ENCODE data around the gene ERRFI1.

DNA sequence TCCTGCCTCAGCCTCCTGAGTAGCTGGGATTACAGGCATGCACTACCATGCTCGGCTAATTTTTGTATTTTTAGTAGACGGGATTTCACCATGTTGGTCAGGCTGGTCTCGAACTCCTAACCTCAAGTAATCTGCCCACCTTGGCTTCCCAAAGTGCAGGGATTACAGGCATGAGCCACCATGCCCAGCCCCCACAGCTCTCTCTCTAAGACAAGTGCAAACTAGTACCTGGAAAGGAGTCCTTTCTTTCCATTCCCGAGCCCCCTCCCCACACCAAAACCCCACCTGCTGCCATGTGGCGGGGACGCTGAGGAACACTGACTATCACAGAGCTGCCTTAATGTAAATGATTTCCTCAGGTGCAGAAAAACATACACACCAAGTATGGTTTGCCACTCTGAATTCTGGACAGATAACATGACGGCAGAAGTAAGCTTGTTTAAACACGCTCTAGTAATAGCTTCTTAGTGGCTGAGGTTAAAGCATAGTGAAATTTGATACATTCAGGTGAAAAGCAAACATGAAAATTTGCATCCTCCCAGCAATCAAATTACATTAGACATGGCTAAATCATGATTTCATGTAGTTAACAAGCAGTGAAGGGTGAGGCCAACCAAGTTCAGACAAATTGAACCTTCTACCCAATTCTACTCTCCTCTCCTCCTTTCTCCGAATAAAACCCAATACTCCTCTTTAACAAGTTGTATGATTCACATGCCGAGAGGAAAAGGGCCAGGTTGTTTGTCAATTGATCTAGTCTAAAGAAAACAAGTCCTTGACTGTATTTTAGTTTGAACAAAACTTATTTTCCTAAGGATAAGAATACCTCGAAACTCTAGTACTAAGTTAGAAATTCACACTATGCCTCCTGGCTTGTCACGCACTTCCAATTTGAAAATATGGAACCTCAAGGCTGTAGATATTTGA is 19.8 kb downstream of the ERRFI1 start:
- TF ChIP-seq POLR2AphosphoS5 (IDR thresholded peaks at IDR 0.05; ENCODE audit: low read depth, low read length) (no peak), POLR2A (IDR thresholded peaks at IDR 0.05; ENCODE audit: control extremely low read depth in 1 of 2, low read depth in 2 of 2, low read length in 2 of 2) (no peak), SP1 (IDR thresholded peaks at IDR 0.05; ENCODE audit: low read depth, low read length) (no peak), PHF8 (conservative IDR thresholded peaks at IDR 0.05; ENCODE audit: low read depth, low read length) (no peak), EP300 (IDR thresholded peaks at IDR 0.05; ENCODE audit: borderline replicate concordance in 1 of 2, low read depth in 2 of 2, low read length in 2 of 2) (no peak), RFX5 (IDR thresholded peaks at IDR 0.05; ENCODE audit: borderline replicate concordance, low read depth, low read length) (no peak), GTF2F1 (IDR thresholded peaks at IDR 0.05; ENCODE audit: borderline replicate concordance, low read depth, low read length) (no peak), KDM1A (IDR thresholded peaks at IDR 0.05; ENCODE audit: borderline replicate concordance, low read length) (no peak), TAF1 (IDR thresholded peaks at IDR 0.05; ENCODE audit: low read depth, low read length) (no peak), RAD21 (IDR thresholded peaks at IDR 0.05 in 1 of 2, conservative IDR thresholded peaks at IDR 0.05 in 1 of 2; ENCODE audit: low read depth in 2 of 2, low read length in 2 of 2) (no peak)
- TF ChIP-seq, protein P1, sequence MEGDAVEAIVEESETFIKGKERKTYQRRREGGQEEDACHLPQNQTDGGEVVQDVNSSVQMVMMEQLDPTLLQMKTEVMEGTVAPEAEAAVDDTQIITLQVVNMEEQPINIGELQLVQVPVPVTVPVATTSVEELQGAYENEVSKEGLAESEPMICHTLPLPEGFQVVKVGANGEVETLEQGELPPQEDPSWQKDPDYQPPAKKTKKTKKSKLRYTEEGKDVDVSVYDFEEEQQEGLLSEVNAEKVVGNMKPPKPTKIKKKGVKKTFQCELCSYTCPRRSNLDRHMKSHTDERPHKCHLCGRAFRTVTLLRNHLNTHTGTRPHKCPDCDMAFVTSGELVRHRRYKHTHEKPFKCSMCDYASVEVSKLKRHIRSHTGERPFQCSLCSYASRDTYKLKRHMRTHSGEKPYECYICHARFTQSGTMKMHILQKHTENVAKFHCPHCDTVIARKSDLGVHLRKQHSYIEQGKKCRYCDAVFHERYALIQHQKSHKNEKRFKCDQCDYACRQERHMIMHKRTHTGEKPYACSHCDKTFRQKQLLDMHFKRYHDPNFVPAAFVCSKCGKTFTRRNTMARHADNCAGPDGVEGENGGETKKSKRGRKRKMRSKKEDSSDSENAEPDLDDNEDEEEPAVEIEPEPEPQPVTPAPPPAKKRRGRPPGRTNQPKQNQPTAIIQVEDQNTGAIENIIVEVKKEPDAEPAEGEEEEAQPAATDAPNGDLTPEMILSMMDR (IDR thresholded peaks at IDR 0.05; ENCODE audit: control extremely low read depth in 1 of 3, insufficient read depth in 1 of 3, low read depth in 1 of 3, low read length in 3 of 3) = no peak
- TF ChIP-seq, protein P2, sequence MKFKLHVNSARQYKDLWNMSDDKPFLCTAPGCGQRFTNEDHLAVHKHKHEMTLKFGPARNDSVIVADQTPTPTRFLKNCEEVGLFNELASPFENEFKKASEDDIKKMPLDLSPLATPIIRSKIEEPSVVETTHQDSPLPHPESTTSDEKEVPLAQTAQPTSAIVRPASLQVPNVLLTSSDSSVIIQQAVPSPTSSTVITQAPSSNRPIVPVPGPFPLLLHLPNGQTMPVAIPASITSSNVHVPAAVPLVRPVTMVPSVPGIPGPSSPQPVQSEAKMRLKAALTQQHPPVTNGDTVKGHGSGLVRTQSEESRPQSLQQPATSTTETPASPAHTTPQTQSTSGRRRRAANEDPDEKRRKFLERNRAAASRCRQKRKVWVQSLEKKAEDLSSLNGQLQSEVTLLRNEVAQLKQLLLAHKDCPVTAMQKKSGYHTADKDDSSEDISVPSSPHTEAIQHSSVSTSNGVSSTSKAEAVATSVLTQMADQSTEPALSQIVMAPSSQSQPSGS (IDR thresholded peaks at IDR 0.05; ENCODE audit: low read length) = no peak
- TF ChIP-seq, protein P3, sequence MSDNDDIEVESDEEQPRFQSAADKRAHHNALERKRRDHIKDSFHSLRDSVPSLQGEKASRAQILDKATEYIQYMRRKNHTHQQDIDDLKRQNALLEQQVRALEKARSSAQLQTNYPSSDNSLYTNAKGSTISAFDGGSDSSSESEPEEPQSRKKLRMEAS (IDR thresholded peaks at IDR 0.05) = no peak

Measured in H1 (cell line).